ENCODE results near the gene ICAM1. TPM values are rescaled to one million over a fixed set of nuclear protein-coding genes. Genes with fewer than 3 reads are reported as not detected.

Gene ICAM1
- total RNA-seq, 1 donor from 2014 or later: 9.6 TPM

DNA sequence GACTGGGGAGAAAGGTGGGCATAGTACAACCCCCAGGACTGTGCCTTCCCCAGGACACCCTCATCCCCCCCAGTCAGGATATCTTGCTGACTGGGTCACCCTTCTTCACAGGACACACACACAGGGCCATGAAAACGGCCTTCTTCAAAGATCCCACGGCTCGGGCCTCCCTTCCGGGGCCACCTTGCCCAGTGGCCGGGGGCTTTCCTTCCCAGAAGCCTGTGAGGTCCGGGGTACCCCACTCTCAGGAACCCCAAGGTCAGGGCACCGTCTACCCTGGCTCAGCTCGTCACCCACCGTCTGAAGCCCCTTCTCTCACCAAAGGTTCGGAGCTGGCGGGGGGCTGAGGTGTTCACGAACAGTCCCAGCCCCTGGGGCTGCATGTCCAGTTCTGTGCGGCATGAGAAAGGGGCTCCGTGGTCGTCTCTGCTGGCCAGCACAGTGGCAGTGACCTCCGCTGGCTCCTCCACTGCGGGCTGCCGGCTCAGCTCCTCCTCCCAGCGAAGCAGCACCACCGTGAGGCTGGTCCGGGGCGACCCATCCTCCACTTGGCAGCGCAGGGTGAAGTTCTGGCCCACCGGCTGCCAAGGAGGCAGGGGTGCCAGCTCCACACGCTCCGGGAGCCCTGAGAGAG lies 64.5 kb downstream of the ICAM1 start:
- peaks cover 23% of the 10 kb centered on the region for H3K4me1 Mint-ChIP-seq
- H3K27ac Mint-ChIP-seq: no peak overlapping the region
- no peaks in the 10 kb centered on the region for H3K9me3 Mint-ChIP-seq
- no peak for DNase-seq (ENCODE audit: low spot score in 2 of 2, unreplicated experiment in 2 of 2)
- H3K27me3 Mint-ChIP-seq (ENCODE audit: low read depth): no peaks in the 10 kb centered on the region
- H3K4me3 Mint-ChIP-seq: peak overlapping the region; percentile 96
- H3K36me3 Mint-ChIP-seq: no peaks in the 10 kb centered on the region
- TF ChIP-seq, protein P1, sequence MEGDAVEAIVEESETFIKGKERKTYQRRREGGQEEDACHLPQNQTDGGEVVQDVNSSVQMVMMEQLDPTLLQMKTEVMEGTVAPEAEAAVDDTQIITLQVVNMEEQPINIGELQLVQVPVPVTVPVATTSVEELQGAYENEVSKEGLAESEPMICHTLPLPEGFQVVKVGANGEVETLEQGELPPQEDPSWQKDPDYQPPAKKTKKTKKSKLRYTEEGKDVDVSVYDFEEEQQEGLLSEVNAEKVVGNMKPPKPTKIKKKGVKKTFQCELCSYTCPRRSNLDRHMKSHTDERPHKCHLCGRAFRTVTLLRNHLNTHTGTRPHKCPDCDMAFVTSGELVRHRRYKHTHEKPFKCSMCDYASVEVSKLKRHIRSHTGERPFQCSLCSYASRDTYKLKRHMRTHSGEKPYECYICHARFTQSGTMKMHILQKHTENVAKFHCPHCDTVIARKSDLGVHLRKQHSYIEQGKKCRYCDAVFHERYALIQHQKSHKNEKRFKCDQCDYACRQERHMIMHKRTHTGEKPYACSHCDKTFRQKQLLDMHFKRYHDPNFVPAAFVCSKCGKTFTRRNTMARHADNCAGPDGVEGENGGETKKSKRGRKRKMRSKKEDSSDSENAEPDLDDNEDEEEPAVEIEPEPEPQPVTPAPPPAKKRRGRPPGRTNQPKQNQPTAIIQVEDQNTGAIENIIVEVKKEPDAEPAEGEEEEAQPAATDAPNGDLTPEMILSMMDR (IDR thresholded peaks at IDR 0.05; ENCODE audit: unreplicated experiment): no peak

Small RNA genes within 50 kb of the gene (microRNA-seq; reads per million reads assigned to microRNA genes)
- gene MIR4322: not detected

Other genes with a start within 250 kb of the ICAM1 start
- gene SHFL, start 184.8 kb upstream of the ICAM1 start, total RNA-seq: 30.6 to 34.6 TPM (median 33.0 TPM) in 3 replicates
- 0.85 to 1.6 TPM (median 0.97 TPM) in 3 replicates for gene ANGPTL6, start 168.4 kb upstream of the ICAM1 start, total RNA-seq
- 53.2 to 64.2 TPM (median 62.1 TPM) in 3 replicates for gene PPAN, start 164.8 kb upstream of the ICAM1 start, total RNA-seq
- 30.8 to 33.6 TPM (median 31.2 TPM) in 3 replicates for gene P2RY11, start 159.4 kb upstream of the ICAM1 start, total RNA-seq
- 199 to 207 TPM (median 207 TPM) in 3 replicates for gene EIF3G, start 151.2 kb upstream of the ICAM1 start, total RNA-seq
- 110 to 115 TPM (median 112 TPM) in 3 replicates for gene DNMT1, start 76.2 kb upstream of the ICAM1 start, total RNA-seq
- gene S1PR2, start 39.8 kb upstream of the ICAM1 start, total RNA-seq: 34.6 to 36.9 TPM (median 34.9 TPM) in 3 replicates
- gene MRPL4, start 18.9 kb upstream of the ICAM1 start, total RNA-seq: 54.1 to 57.4 TPM (median 54.4 TPM) in 3 replicates
- gene ICAM4, start 15.8 kb downstream of the ICAM1 start, total RNA-seq: 2.0 to 2.6 TPM (median 2.4 TPM) in 3 replicates
- gene ICAM5, start 18.8 kb downstream of the ICAM1 start, total RNA-seq: 3.3 to 5.7 TPM (median 4.9 TPM) in 3 replicates
- gene ZGLP1, start 38.7 kb downstream of the ICAM1 start, total RNA-seq: 12.8 to 14.9 TPM (median 13.5 TPM) in 3 replicates
- 17.9 to 20.9 TPM (median 18.6 TPM) in 3 replicates for gene FDX2, start 44.9 kb downstream of the ICAM1 start, total RNA-seq
- 51.1 to 55.7 TPM (median 52.4 TPM) in 3 replicates for gene RAVER1, start 62.4 kb downstream of the ICAM1 start, total RNA-seq
- 2.0 to 2.7 TPM (median 2.3 TPM) in 3 replicates for gene ICAM3, start 68.5 kb downstream of the ICAM1 start, total RNA-seq
- 142 to 148 TPM (median 146 TPM) in 3 replicates for gene TYK2, start 109.5 kb downstream of the ICAM1 start, total RNA-seq
- gene CDC37, start 132.4 kb downstream of the ICAM1 start, total RNA-seq: 153 to 160 TPM (median 159 TPM) in 3 replicates
- gene PDE4A, start 149.4 kb downstream of the ICAM1 start, total RNA-seq: 2.9 to 3.1 TPM (median 3.0 TPM) in 3 replicates
- gene KEAP1, start 232.2 kb downstream of the ICAM1 start, total RNA-seq: 61.2 to 71.0 TPM (median 69.5 TPM) in 3 replicates
- 2.2 to 2.4 TPM (median 2.4 TPM) in 3 replicates for gene S1PR5, start 246.3 kb downstream of the ICAM1 start, total RNA-seq